ENCODE data around the gene PID1. TPM values are rescaled to one million over a fixed set of nuclear protein-coding genes. Genes with fewer than 3 reads are reported as not detected.

Gene PID1
- polyA plus RNA-seq, 1 of the 3 experiments (the other 2 are of a cell fraction): 0.16 TPM

DNA sequence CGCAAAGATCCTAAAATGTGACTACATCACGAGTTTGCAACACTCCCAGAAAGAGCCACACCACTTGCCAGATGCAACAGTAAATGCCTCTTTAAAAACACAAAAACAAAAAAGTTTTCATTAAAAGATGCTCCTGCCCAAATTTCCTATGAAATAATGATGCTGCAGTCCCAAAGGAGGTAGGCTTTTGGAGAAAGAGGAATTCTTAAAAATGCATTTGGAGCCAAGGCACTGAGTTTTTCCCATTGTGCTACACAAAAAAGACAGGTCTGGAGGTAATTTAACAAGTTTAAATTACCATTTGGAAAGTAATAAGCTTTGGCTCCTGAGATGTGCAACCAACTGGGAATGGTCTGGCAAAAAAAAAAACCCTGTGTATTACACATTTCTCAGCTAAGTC lies 145.0 kb downstream of the PID1 start:
- no peaks in the 10 kb centered on the region for H3K27me3 ChIP-seq (ENCODE audit: insufficient read depth)
- peaks cover 0 to 17% of the 10 kb centered on the region in 2 experiments; a peak in 2 of 4 replicates for H3K4me1 ChIP-seq (ENCODE audit: control insufficient read depth in 1 of 2, insufficient read depth in 2 of 2, low read depth in 1 of 2, low read length in 1 of 2)
- no peaks in the 10 kb centered on the region for H3K9me2 ChIP-seq
- CTCF ChIA-PET: no interaction called here
- H3K36me3 ChIP-seq (replicated peaks in 1 of 2; ENCODE audit: control insufficient read depth in 1 of 2, insufficient read depth in 2 of 2, low read length in 1 of 2): no peaks in the 10 kb centered on the region
- 53% methylated on average over 2 of the region's 2 CpGs for WGBS (ENCODE audit: low lambda C conversion rate)
- no peak for DNase-seq
- TF ChIP-seq YY1 (IDR thresholded peaks at IDR 0.05; ENCODE audit: low read depth): no peak
- TF ChIP-seq, protein P1, sequence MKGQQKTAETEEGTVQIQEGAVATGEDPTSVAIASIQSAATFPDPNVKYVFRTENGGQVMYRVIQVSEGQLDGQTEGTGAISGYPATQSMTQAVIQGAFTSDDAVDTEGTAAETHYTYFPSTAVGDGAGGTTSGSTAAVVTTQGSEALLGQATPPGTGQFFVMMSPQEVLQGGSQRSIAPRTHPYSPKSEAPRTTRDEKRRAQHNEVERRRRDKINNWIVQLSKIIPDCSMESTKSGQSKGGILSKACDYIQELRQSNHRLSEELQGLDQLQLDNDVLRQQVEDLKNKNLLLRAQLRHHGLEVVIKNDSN (IDR thresholded peaks at IDR 0.05; ENCODE audit: borderline replicate concordance, low read depth): no peak
- no peak for TF ChIP-seq ELF1 (IDR thresholded peaks at IDR 0.05)
- TF ChIP-seq, protein P2, sequence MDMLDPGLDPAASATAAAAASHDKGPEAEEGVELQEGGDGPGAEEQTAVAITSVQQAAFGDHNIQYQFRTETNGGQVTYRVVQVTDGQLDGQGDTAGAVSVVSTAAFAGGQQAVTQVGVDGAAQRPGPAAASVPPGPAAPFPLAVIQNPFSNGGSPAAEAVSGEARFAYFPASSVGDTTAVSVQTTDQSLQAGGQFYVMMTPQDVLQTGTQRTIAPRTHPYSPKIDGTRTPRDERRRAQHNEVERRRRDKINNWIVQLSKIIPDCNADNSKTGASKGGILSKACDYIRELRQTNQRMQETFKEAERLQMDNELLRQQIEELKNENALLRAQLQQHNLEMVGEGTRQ (IDR thresholded peaks at IDR 0.05; ENCODE audit: borderline replicate concordance, low read depth, low read length): no peak
- no peak for TF ChIP-seq EZH2phosphoT487 (IDR thresholded peaks at IDR 0.05; ENCODE audit: borderline replicate concordance, low read depth)
- TF ChIP-seq SIN3A (IDR thresholded peaks at IDR 0.05; ENCODE audit: borderline replicate concordance, low read depth, low read length): no peak
- TF ChIP-seq NFIC (IDR thresholded peaks at IDR 0.05; ENCODE audit: borderline replicate concordance): no peak
- TF ChIP-seq SMC3 (IDR thresholded peaks at IDR 0.05; ENCODE audit: low read depth, low read length): no peak
- TF ChIP-seq MXI1 (IDR thresholded peaks at IDR 0.05; ENCODE audit: low read depth, low read length): no peak
- TF ChIP-seq FOSL2 (IDR thresholded peaks at IDR 0.05; ENCODE audit: borderline replicate concordance, low read depth): no peak
- TF ChIP-seq, protein P3, sequence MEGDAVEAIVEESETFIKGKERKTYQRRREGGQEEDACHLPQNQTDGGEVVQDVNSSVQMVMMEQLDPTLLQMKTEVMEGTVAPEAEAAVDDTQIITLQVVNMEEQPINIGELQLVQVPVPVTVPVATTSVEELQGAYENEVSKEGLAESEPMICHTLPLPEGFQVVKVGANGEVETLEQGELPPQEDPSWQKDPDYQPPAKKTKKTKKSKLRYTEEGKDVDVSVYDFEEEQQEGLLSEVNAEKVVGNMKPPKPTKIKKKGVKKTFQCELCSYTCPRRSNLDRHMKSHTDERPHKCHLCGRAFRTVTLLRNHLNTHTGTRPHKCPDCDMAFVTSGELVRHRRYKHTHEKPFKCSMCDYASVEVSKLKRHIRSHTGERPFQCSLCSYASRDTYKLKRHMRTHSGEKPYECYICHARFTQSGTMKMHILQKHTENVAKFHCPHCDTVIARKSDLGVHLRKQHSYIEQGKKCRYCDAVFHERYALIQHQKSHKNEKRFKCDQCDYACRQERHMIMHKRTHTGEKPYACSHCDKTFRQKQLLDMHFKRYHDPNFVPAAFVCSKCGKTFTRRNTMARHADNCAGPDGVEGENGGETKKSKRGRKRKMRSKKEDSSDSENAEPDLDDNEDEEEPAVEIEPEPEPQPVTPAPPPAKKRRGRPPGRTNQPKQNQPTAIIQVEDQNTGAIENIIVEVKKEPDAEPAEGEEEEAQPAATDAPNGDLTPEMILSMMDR (IDR thresholded peaks at IDR 0.05): no peak
- no peak for TF ChIP-seq RAD21 (IDR thresholded peaks at IDR 0.05; ENCODE audit: low read length)
- no peak for TF ChIP-seq TAF1 (IDR thresholded peaks at IDR 0.05; ENCODE audit: borderline replicate concordance, low read depth, low read length)
- TF ChIP-seq NRF1 (IDR thresholded peaks at IDR 0.05; ENCODE audit: low read depth, low read length): no peak
- no peak for TF ChIP-seq RFX5 (IDR thresholded peaks at IDR 0.05; ENCODE audit: low read length)
- H3F3A ChIP-seq (replicated peaks; ENCODE audit: insufficient read depth): no peaks in the 10 kb centered on the region
- H3K4me3 ChIP-seq (ENCODE audit: low read depth in 2 of 2, low read length in 1 of 2): no peak overlapping the region
- H2AFZ ChIP-seq (ENCODE audit: low read depth): no peak overlapping the region
- H3K9me3 ChIP-seq: no peaks in the 10 kb centered on the region
- no peaks in the 10 kb centered on the region for H3K79me2 ChIP-seq (ENCODE audit: insufficient read depth)
- H3K27ac ChIP-seq (ENCODE audit: low read depth in 2 of 2, low read length in 1 of 2): no peak overlapping the region
- POLR2A ChIA-PET: no interaction called here
- H3K4me2 ChIP-seq: no peak overlapping the region
- no peaks in the 10 kb centered on the region for H4K20me1 ChIP-seq (ENCODE audit: insufficient read depth)
- H3K9ac ChIP-seq: no peak overlapping the region

DNA sequence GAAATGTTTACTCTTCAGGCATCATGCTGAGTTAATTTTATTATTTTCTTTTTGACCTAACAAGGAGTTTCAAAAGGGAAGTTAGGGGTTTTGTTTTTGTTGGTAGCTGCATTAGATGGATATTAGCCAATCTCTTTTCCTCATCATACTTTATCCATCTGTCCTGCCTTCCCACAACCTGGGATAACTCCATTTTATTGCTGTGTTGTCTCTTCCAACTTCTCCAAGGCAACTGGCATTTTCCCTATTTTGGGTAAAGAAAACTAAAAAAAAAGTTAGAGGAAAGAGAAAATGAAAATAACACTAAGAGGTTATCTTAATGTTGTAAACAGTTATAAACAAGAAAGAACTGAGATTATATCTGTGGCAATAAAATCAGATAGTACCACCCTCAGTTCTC lies 147.0 kb downstream of the PID1 start:
- Histone ChIP-seq H3K79me2 (ENCODE audit: insufficient read depth) (no peaks in the 10 kb centered on the region), H3K4me3 (ENCODE audit: low read depth in 2 of 2, low read length in 1 of 2) (no peak overlapping the region), H3K4me1 (ENCODE audit: control insufficient read depth in 1 of 2, insufficient read depth in 2 of 2, low read depth in 1 of 2, low read length in 1 of 2) (peaks cover 0 to 4% of the 10 kb centered on the region in 2 experiments; a peak in 1 of 4 replicates), H2AFZ (ENCODE audit: low read depth) (no peak overlapping the region), H4K20me1 (ENCODE audit: insufficient read depth) (no peaks in the 10 kb centered on the region), H3K9ac (no peak overlapping the region), H3K27me3 (ENCODE audit: insufficient read depth) (no peaks in the 10 kb centered on the region), H3K27ac (ENCODE audit: low read depth in 2 of 2, low read length in 1 of 2) (no peak overlapping the region), H3K4me2 (no peak overlapping the region), H3K9me2 (no peaks in the 10 kb centered on the region), H3K36me3 (replicated peaks in 1 of 2; ENCODE audit: control insufficient read depth in 1 of 2, insufficient read depth in 2 of 2, low read length in 1 of 2) (no peaks in the 10 kb centered on the region), H3K9me3 (no peaks in the 10 kb centered on the region), H3F3A (replicated peaks; ENCODE audit: insufficient read depth) (no peaks in the 10 kb centered on the region)
- DNase-seq: no peak
- POLR2A ChIA-PET: no interaction called here
- CTCF ChIA-PET: no interaction called here
- no peak for TF ChIP-seq EZH2phosphoT487 (IDR thresholded peaks at IDR 0.05; ENCODE audit: borderline replicate concordance, low read depth)
- TF ChIP-seq TAF1 (IDR thresholded peaks at IDR 0.05; ENCODE audit: borderline replicate concordance, low read depth, low read length): no peak
- TF ChIP-seq POLR2AphosphoS5 (IDR thresholded peaks at IDR 0.05; ENCODE audit: low read depth, low read length): no peak
- TF ChIP-seq, protein P4, sequence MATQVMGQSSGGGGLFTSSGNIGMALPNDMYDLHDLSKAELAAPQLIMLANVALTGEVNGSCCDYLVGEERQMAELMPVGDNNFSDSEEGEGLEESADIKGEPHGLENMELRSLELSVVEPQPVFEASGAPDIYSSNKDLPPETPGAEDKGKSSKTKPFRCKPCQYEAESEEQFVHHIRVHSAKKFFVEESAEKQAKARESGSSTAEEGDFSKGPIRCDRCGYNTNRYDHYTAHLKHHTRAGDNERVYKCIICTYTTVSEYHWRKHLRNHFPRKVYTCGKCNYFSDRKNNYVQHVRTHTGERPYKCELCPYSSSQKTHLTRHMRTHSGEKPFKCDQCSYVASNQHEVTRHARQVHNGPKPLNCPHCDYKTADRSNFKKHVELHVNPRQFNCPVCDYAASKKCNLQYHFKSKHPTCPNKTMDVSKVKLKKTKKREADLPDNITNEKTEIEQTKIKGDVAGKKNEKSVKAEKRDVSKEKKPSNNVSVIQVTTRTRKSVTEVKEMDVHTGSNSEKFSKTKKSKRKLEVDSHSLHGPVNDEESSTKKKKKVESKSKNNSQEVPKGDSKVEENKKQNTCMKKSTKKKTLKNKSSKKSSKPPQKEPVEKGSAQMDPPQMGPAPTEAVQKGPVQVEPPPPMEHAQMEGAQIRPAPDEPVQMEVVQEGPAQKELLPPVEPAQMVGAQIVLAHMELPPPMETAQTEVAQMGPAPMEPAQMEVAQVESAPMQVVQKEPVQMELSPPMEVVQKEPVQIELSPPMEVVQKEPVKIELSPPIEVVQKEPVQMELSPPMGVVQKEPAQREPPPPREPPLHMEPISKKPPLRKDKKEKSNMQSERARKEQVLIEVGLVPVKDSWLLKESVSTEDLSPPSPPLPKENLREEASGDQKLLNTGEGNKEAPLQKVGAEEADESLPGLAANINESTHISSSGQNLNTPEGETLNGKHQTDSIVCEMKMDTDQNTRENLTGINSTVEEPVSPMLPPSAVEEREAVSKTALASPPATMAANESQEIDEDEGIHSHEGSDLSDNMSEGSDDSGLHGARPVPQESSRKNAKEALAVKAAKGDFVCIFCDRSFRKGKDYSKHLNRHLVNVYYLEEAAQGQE (IDR thresholded peaks at IDR 0.05; ENCODE audit: low read depth, low read length): no peak
- no peak for TF ChIP-seq NRF1 (IDR thresholded peaks at IDR 0.05; ENCODE audit: low read depth, low read length)
- no peak for TF ChIP-seq SMC3 (IDR thresholded peaks at IDR 0.05; ENCODE audit: low read depth, low read length)
- TF ChIP-seq, protein P3 (IDR thresholded peaks at IDR 0.05): no peak
- TF ChIP-seq CHD2 (IDR thresholded peaks at IDR 0.05; ENCODE audit: low read length, partially characterized antibody): no peak
- TF ChIP-seq RFX5 (IDR thresholded peaks at IDR 0.05; ENCODE audit: low read length): no peak
- TF ChIP-seq YY1 (IDR thresholded peaks at IDR 0.05; ENCODE audit: low read depth): no peak
- TF ChIP-seq MXI1 (IDR thresholded peaks at IDR 0.05; ENCODE audit: low read depth, low read length): no peak
